OCI-LY3 (cell line): ENCODE results near the gene BCAN.

ENCODE experiments used
- H2AFZ ChIP-seq: fragments of 200-600, 300-600 bp; shearing (Covaris generic); 2 replicates; pipeline ENCODE4 v1.6.0; 2014; ENCODE audit warnings: antibody characterized with exemption, low read depth, low read length
- H3K27ac ChIP-seq: fragments of 200-600, 300-600 bp; sonication (generic); 2 replicates; pipeline ENCODE4 v1.5.1; 2014; ENCODE audit warnings: mild to moderate bottlenecking, low read length, moderate library complexity, mixed read lengths
- H3K27me3 ChIP-seq: fragments of 200-600, 300-600 bp; sonication (generic); 2 replicates; pipeline ENCODE4 v1.6.1; 2014; ENCODE audit warnings: low read depth, low read length, mixed read lengths
- H3K36me3 ChIP-seq: fragments of 200-600, 300-600 bp; sonication (generic); replicated peaks from 2 replicates; pipeline ENCODE3; 2014; ENCODE audit warnings: low read depth, low read length, mixed read lengths
- H3K4me1 ChIP-seq: fragments of 300-600, 200-600 bp; sonication (generic); 2 replicates; pipeline ENCODE4 v1.6.1; 2014; ENCODE audit warnings: low read length, mixed read lengths
- H3K4me2 ChIP-seq: fragments of 200-600, 300-600 bp; sonication (generic); 2 replicates; pipeline ENCODE4 v1.6.1; 2014; ENCODE audit warnings: low read length, mixed read lengths
- H3K4me3 ChIP-seq: fragments of 300-600, 200-600 bp; sonication (generic); 2 replicates; pipeline ENCODE4 v1.5.1; 2014; ENCODE audit warnings: antibody characterized with exemption, mild to moderate bottlenecking, low read length, moderate library complexity
- H3K79me2 ChIP-seq: fragments of 300-600, 200-600 bp; shearing (Covaris generic); 2 replicates; pipeline ENCODE4 v1.6.1; 2014; ENCODE audit warnings: mild to moderate bottlenecking, low read length, mixed read lengths
- H3K9ac ChIP-seq: fragments of 300-600, 200-600 bp; shearing (Covaris generic); 2 replicates; pipeline ENCODE4 v1.6.0; 2014; ENCODE audit warnings: mild to moderate bottlenecking, low read length, moderate library complexity
- H3K9me3 ChIP-seq: fragments of 200-600, 300-600 bp; shearing (Covaris generic); 2 replicates; pipeline ENCODE4 v1.6.1; 2014; ENCODE audit warnings: low read length, mixed read lengths; ENCODE audit not compliant: insufficient read depth
- H4K20me1 ChIP-seq: fragments of 200-600, 300-600 bp; sonication (generic); 2 replicates; pipeline ENCODE4 v1.6.1; 2016; ENCODE audit warnings: low read length, mixed read lengths; ENCODE audit not compliant: insufficient read depth
- CTCF ChIP-seq: fragments of 200-600, 300-600 bp; sonication (generic); IDR thresholded peaks from 2 replicates; pipeline ENCODE4 v1.5.1; 2014; ENCODE audit warnings: antibody characterized with exemption, low read length, low read depth
- EZH2phosphoT487 ChIP-seq: fragments of 200-600 bp; shearing (Covaris generic); IDR thresholded peaks from 2 replicates; pipeline ENCODE4 v1.6.1; 2018; ENCODE audit warnings: antibody characterized with exemption, mixed run types, low read depth

BCAN gene

GRCh38 chr1:156671804-156672203 is 29.9 kb downstream of the BCAN start:
- Histone ChIP-seq H3K9me3 (no peaks in the 10 kb centered on the region), H3K4me3 (no peak overlapping the region), H3K4me1 (no peaks in the 10 kb centered on the region), H3K79me2 (no peaks in the 10 kb centered on the region), H4K20me1 (no peaks in the 10 kb centered on the region), H3K27me3 (peaks cover 56% of the 10 kb centered on the region), H3K27ac (no peak overlapping the region), H3K4me2 (no peak overlapping the region), H3K36me3 (no peaks in the 10 kb centered on the region), H3K9ac (no peak overlapping the region), H2AFZ (no peak overlapping the region)
- TF ChIP-seq EZH2phosphoT487 = no peak
- no peak for TF ChIP-seq CTCF

GRCh38 chr1:156673387-156674121 is 31.6 kb downstream of the BCAN start:
- Histone ChIP-seq H3K4me3 (no peak overlapping the region), H3K36me3 (no peaks in the 10 kb centered on the region), H4K20me1 (no peaks in the 10 kb centered on the region), H3K9ac (no peak overlapping the region), H3K9me3 (no peaks in the 10 kb centered on the region), H3K27me3 (peaks cover 64% of the 10 kb centered on the region), H2AFZ (no peak overlapping the region), H3K79me2 (no peaks in the 10 kb centered on the region), H3K27ac (no peak overlapping the region), H3K4me1 (no peaks in the 10 kb centered on the region), H3K4me2 (no peak overlapping the region)
- TF ChIP-seq CTCF (no peak), EZH2phosphoT487 (no peak)

DNA sequence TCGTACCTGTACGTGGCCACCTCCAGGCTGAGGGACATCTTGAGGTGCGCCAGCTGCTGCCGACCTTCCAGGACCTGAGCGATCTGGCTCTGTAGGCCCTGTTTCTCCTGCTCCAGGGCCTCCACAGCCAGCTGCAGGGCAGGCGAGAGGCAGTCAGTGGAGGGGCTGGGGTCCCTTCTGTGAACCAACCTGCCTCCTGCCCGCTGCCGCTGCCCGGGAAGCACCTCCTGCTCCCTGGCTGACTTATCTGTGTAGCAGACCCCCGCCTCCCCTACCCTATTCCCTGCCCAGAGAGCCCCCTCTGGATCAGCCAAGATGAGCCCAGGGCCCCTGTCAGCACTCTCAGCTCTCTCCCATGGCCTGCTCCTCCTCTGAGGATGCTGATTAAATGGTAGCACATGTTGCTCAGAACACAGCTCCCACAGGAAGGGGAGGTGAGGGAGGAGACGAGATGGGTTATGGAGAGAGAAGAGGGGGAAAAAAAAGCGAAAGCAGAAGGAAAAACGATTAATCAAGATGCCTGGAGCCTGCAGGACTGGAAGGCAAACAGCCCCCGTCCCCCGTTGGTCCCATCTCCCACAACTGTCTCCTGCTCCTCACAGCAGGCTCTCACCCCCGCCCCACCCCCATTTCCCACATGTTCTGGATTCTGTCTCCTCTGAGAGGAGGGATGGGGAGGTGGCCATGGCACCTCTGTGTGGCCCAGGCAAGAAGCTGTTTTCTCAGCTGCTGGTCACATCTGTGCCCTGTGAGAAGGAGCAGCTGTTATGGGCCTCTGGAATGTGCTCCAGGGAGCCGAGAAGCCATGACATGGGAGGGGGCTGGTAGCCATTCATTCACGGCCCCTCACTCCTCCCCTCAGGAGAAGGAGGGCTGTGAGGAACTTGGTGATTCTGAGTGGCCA is 33.5 kb downstream of the BCAN start:
- no peak overlapping the region for H3K27ac ChIP-seq
- no peak overlapping the region for H3K9ac ChIP-seq
- H3K27me3 ChIP-seq = peaks cover 76% of the 10 kb centered on the region
- H3K79me2 ChIP-seq = no peaks in the 10 kb centered on the region
- no peak overlapping the region for H2AFZ ChIP-seq
- H3K4me2 ChIP-seq = no peak overlapping the region
- no peaks in the 10 kb centered on the region for H3K36me3 ChIP-seq
- H3K4me1 ChIP-seq = no peaks in the 10 kb centered on the region
- TF ChIP-seq EZH2phosphoT487 (no peak), CTCF (no peak)
- H3K4me3 ChIP-seq = no peak overlapping the region
- H3K9me3 ChIP-seq = no peaks in the 10 kb centered on the region
- no peaks in the 10 kb centered on the region for H4K20me1 ChIP-seq

GRCh38 chr1:156676114-156676819 is 34.4 kb downstream of the BCAN start:
- TF ChIP-seq CTCF (no peak), EZH2phosphoT487 (no peak)
- H4K20me1 ChIP-seq = no peaks in the 10 kb centered on the region
- no peaks in the 10 kb centered on the region for H3K79me2 ChIP-seq
- no peak overlapping the region for H3K4me2 ChIP-seq
- no peak overlapping the region for H2AFZ ChIP-seq
- no peak overlapping the region for H3K4me3 ChIP-seq
- H3K27ac ChIP-seq = no peak overlapping the region
- no peaks in the 10 kb centered on the region for H3K36me3 ChIP-seq
- no peaks in the 10 kb centered on the region for H3K4me1 ChIP-seq
- H3K27me3 ChIP-seq = peaks cover 75% of the 10 kb centered on the region
- no peaks in the 10 kb centered on the region for H3K9me3 ChIP-seq
- H3K9ac ChIP-seq = no peak overlapping the region
